H1 (cell line): ENCODE data around the gene TM4SF20.

Source experiments
- EP300 ChIP-seq, 2 experiments: IDR thresholded peaks; 1 replicate in 1 of 2; 2 replicates in 1 of 2; pipeline ENCODE4 v1.6.1; 2011 to 2012; ENCODE audit warnings: low read depth in 2 of 2, low read length in 2 of 2, mild to moderate bottlenecking in 2 of 2, borderline replicate concordance in 1 of 2, inconsistent platforms in 1 of 2, moderate library complexity in 1 of 2
- FOSL1 ChIP-seq: IDR thresholded peaks from 2 replicates; pipeline ENCODE4 v1.6.1; 2011; ENCODE audit warnings: mild to moderate bottlenecking, low read depth, low read length, moderate library complexity; ENCODE audit not compliant: insufficient read depth
- GABPA ChIP-seq: IDR thresholded peaks from 2 replicates; pipeline ENCODE4 v1.6.1; 2011; ENCODE audit warnings: mild to moderate bottlenecking, low read length, moderate library complexity, borderline replicate concordance; ENCODE audit not compliant: insufficient read depth
- JUN ChIP-seq: IDR thresholded peaks from 2 replicates; pipeline ENCODE4 v1.6.1; 2011; ENCODE audit warnings: low read depth, mild to moderate bottlenecking, improper control_type of control experiment, low read length
- NRF1 ChIP-seq: IDR thresholded peaks from 2 replicates; pipeline ENCODE4 v1.6.1; 2011; ENCODE audit warnings: mild to moderate bottlenecking, low read depth, low read length, improper control_type of control experiment
- POLR2A ChIP-seq, 2 experiments: IDR thresholded peaks; 1 replicate in 1 of 2; 2 replicates in 1 of 2; pipeline ENCODE4 v1.6.1; 2011; ENCODE audit warnings: low read depth in 2 of 2, low read length in 2 of 2, mild to moderate bottlenecking in 2 of 2; ENCODE audit errors: control extremely low read depth in 1 of 2
- POLR2AphosphoS5 ChIP-seq: IDR thresholded peaks from 2 replicates; pipeline ENCODE4 v1.6.1; 2011; ENCODE audit warnings: low read depth, low read length
- RAD21 ChIP-seq, 2 experiments: IDR thresholded peaks in 1 of 2; conservative IDR thresholded peaks in 1 of 2; 2 replicates each; pipeline ENCODE4 v1.6.1; 2011; ENCODE audit warnings: low read depth in 2 of 2, low read length in 2 of 2, improper control_type of control experiment in 1 of 2, inconsistent platforms in 1 of 2, mild to moderate bottlenecking in 1 of 2, moderate library complexity in 1 of 2
- SP1 ChIP-seq: IDR thresholded peaks from 2 replicates; pipeline ENCODE4 v1.6.1; 2011; ENCODE audit warnings: low read depth, low read length
- YY1 ChIP-seq: IDR thresholded peaks from 2 replicates; pipeline ENCODE4 v1.6.1; 2011; ENCODE audit warnings: low read depth, mild to moderate bottlenecking, low read length
- ZNF274 ChIP-seq: IDR thresholded peaks from 2 replicates; pipeline ENCODE4 v1.7.0; 2012; ENCODE audit warnings: low read length, borderline replicate concordance; ENCODE audit errors: extremely low read depth
- TF ChIP-seq, protein P1 (sequence below), 3 experiments: IDR thresholded peaks; 1 replicate in 2 of 3; 2 replicates in 1 of 3; pipeline versions ENCODE4 v1.5.1 to v1.6.1; 2011; ENCODE audit warnings: low read length in 3 of 3, mild to moderate bottlenecking in 3 of 3, inconsistent platforms in 2 of 3, low read depth in 1 of 3, moderate library complexity in 1 of 3; ENCODE audit not compliant: insufficient read depth in 1 of 3; ENCODE audit errors: control extremely low read depth in 1 of 3

DNA sequence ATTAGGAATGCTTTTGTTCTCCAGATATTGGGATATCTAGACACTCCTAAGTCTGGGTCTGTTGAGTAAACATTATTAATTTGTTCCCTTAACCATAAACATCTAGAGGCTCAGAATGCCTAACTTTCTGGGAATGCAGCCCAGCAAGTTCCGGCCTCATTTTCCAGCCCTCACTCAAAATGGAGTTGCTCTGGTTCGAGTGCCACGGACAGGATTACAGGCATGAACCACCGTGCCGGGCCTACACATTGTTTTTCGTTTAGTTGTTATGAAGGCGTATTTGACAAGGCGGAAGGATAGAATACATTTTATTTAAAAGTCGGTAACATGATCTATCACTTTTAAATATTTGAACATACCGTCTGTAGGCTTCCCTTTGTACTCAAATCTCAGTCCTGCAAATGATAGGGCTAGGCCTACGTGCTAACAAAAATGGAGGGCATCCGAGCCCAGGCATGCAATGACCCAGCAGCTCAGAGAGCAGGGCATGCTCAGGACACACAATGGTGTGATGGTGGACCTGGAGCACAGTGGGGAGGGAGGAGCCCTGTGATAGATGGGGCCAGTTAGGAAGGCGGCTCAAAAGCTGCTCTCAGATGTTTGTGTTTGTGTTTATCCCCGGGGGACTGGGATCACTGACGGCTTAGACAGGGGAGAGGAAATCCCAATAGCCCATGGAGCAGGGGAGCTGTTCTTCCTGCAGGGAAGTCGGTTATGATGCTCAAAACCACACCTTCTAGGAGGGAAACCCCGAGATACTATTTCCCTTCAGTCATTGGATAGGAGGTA is 11.6 kb upstream of the TM4SF20 start:
- TF ChIP-seq POLR2AphosphoS5 (no peak), YY1 (no peak), EP300 (IDR thresholded peaks at IDR 0.05; ENCODE audit: borderline replicate concordance in 1 of 2, low read depth in 2 of 2, low read length in 2 of 2) (no peak), NRF1 (no peak), FOSL1 (no peak), GABPA (no peak), ZNF274 (no peak), JUN (no peak), SP1 (no peak), POLR2A (IDR thresholded peaks at IDR 0.05; ENCODE audit: control extremely low read depth in 1 of 2, low read depth in 2 of 2, low read length in 2 of 2) (no peak), RAD21 (IDR thresholded peaks at IDR 0.05 in 1 of 2, conservative IDR thresholded peaks at IDR 0.05 in 1 of 2; ENCODE audit: low read depth in 2 of 2, low read length in 2 of 2) (no peak)
- TF ChIP-seq, protein P1, sequence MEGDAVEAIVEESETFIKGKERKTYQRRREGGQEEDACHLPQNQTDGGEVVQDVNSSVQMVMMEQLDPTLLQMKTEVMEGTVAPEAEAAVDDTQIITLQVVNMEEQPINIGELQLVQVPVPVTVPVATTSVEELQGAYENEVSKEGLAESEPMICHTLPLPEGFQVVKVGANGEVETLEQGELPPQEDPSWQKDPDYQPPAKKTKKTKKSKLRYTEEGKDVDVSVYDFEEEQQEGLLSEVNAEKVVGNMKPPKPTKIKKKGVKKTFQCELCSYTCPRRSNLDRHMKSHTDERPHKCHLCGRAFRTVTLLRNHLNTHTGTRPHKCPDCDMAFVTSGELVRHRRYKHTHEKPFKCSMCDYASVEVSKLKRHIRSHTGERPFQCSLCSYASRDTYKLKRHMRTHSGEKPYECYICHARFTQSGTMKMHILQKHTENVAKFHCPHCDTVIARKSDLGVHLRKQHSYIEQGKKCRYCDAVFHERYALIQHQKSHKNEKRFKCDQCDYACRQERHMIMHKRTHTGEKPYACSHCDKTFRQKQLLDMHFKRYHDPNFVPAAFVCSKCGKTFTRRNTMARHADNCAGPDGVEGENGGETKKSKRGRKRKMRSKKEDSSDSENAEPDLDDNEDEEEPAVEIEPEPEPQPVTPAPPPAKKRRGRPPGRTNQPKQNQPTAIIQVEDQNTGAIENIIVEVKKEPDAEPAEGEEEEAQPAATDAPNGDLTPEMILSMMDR (IDR thresholded peaks at IDR 0.05; ENCODE audit: control extremely low read depth in 1 of 3, insufficient read depth in 1 of 3, low read depth in 1 of 3, low read length in 3 of 3): no peak
